ELF-1 (cell line): Measurements from ENCODE around the gene FAM120AOS.

Experiments
- DNase-seq: peaks from one replicate; pipeline ENCODE4 v3.0.0-alpha.2; 2016; ENCODE audit warnings: low read depth, low spot score

FAM120AOS gene

GRCh38 chr9:93453047-93453914, at the start of gene FAM120AOS:
FAM120AOS (minus strand) TSS chr9:93453581; CDS start chr9:93452709, 872 bp downstream.
- peak; percentile 94 for DNase-seq

GRCh38 chr9:93501406-93501805, 48.0 kb upstream of the FAM120AOS start:
- DNase-seq: no peak

GRCh38 chr9:93500571-93501298, 47.4 kb upstream of the FAM120AOS start:
- no peak for DNase-seq

GRCh38 chr9:93496285-93496684, 42.9 kb upstream of the FAM120AOS start:
- no peak for DNase-seq

- no peak for DNase-seq
Measured at GRCh38 chr9:93493949-93494348, 40.6 kb upstream of the FAM120AOS start.

GRCh38 chr9:93492327-93492726, 38.9 kb upstream of the FAM120AOS start:
- DNase-seq: no peak

GRCh38 chr9:93491593-93492232, 38.3 kb upstream of the FAM120AOS start:
- no peak for DNase-seq

- no peak for DNase-seq
Measured at GRCh38 chr9:93488244-93488643, 34.9 kb upstream of the FAM120AOS start.

- no peak for DNase-seq
Measured at GRCh38 chr9:93486268-93486667, 32.9 kb upstream of the FAM120AOS start.

GRCh38 chr9:93483497-93483896, 30.1 kb upstream of the FAM120AOS start:
- no peak for DNase-seq

GRCh38 chr9:93480728-93481324, 27.4 kb upstream of the FAM120AOS start:
- DNase-seq: peak; percentile 14

- peak; percentile 61 for DNase-seq
Measured at GRCh38 chr9:93480262-93480661, 26.9 kb upstream of the FAM120AOS start.

GRCh38 chr9:93479726-93480125, 26.3 kb upstream of the FAM120AOS start:
- DNase-seq: no peak

GRCh38 chr9:93477397-93477796, 24.0 kb upstream of the FAM120AOS start:
- DNase-seq: no peak

- DNase-seq: no peak
Measured at GRCh38 chr9:93476924-93477323, 23.5 kb upstream of the FAM120AOS start.

- no peak for DNase-seq
Measured at GRCh38 chr9:93475856-93476255, 22.5 kb upstream of the FAM120AOS start.

GRCh38 chr9:93475108-93475507, 21.7 kb upstream of the FAM120AOS start:
- DNase-seq: no peak

GRCh38 chr9:93473411-93473810, 20.0 kb upstream of the FAM120AOS start:
- no peak for DNase-seq

GRCh38 chr9:93471124-93471523, 17.7 kb upstream of the FAM120AOS start:
- DNase-seq: no peak

- DNase-seq: no peak
Measured at GRCh38 chr9:93470391-93470790, 17.0 kb upstream of the FAM120AOS start.

GRCh38 chr9:93468763-93469456, 15.5 kb upstream of the FAM120AOS start:
- DNase-seq: peak; percentile 10
